SU-DHL-6 (cell line): Measurements from ENCODE around the gene PGF.

Experiments used
- H2AFZ ChIP-seq: fragments of 200-600 bp; sonication (generic); 2 replicates; pipeline ENCODE4 v1.6.1; 2014; ENCODE audit warnings: low read depth, mild to moderate bottlenecking, moderate library complexity, mixed read lengths, antibody characterized with exemption, low read length; ENCODE audit not compliant: severe bottlenecking
- H3F3A ChIP-seq: fragments of 200-600 bp; shearing (Covaris generic); 2 replicates; pipeline ENCODE4 v1.6.0; 2016; ENCODE audit warnings: antibody characterized with exemption, mild to moderate bottlenecking; ENCODE audit not compliant: insufficient read depth
- H3K27ac ChIP-seq: fragments of 200-600 bp; sonication (generic); 2 replicates; pipeline ENCODE4 v1.5.1; 2016; ENCODE audit warnings: low read depth, mild to moderate bottlenecking, low read length, moderate library complexity, mixed read lengths
- H3K27me3 ChIP-seq: fragments of 200-600 bp; sonication (generic), shearing (Covaris generic); 2 replicates; pipeline ENCODE4 v1.6.0; 2014; ENCODE audit warnings: mild to moderate bottlenecking, low read length
- H3K36me3 ChIP-seq: fragments of 200-600 bp; sonication (generic); 2 replicates; pipeline ENCODE4 v1.6.1; 2014; ENCODE audit warnings: mild to moderate bottlenecking, low read length, mixed read lengths
- H3K4me2 ChIP-seq: fragments of 300-600, 200-600 bp; shearing (Covaris generic), sonication (generic); 2 replicates; pipeline ENCODE4 v1.6.0; 2014; ENCODE audit warnings: low read length, low read depth, mild to moderate bottlenecking; ENCODE audit not compliant: poor library complexity, severe bottlenecking
- H3K4me3 ChIP-seq: fragments of 200-600 bp; sonication (generic); 2 replicates; pipeline ENCODE4 v1.5.1; 2014; ENCODE audit warnings: antibody characterized with exemption, low read length, mild to moderate bottlenecking, mixed read lengths; ENCODE audit not compliant: insufficient read depth, poor library complexity, severe bottlenecking
- H3K79me2 ChIP-seq: fragments of 200-600 bp; sonication (generic); 2 replicates; pipeline ENCODE4 v1.6.1; 2014; ENCODE audit warnings: mild to moderate bottlenecking, low read length, moderate library complexity; ENCODE audit not compliant: insufficient read depth
- H3K9ac ChIP-seq: fragments of 200-600 bp; sonication (generic); 2 replicates; pipeline ENCODE4 v1.7.0; 2014; ENCODE audit warnings: mild to moderate bottlenecking, low read length
- H3K9me2 ChIP-seq: fragments of 200-600 bp; sonication (generic); replicated peaks from 2 replicates; pipeline ENCODE4 v1.6.1; 2014; ENCODE audit warnings: low read length; ENCODE audit not compliant: insufficient read depth
- H3K9me3 ChIP-seq: fragments of 200-600 bp; sonication (generic); 2 replicates; pipeline ENCODE4 v1.6.1; 2014; ENCODE audit warnings: low read length, mixed read lengths; ENCODE audit not compliant: insufficient read depth
- H4K20me1 ChIP-seq: fragments of 200-600 bp; sonication (generic); 2 replicates; pipeline ENCODE4 v1.6.1; 2014; ENCODE audit warnings: low read depth, mild to moderate bottlenecking, antibody characterized with exemption, low read length, moderate library complexity, mixed read lengths
- EZH2phosphoT487 ChIP-seq: fragments of 200-600 bp; sonication (generic), shearing (Covaris generic); conservative IDR thresholded peaks from 2 replicates; pipeline ENCODE4 v1.6.1; 2018; ENCODE audit warnings: mild to moderate bottlenecking, antibody characterized with exemption, low read length, moderate library complexity, mixed read lengths
- TF ChIP-seq, protein P1 (sequence below): fragments of 200-600 bp; sonication (generic); IDR thresholded peaks from one replicate; pipeline ENCODE4 v1.5.1; 2017; ENCODE audit warnings: antibody characterized with exemption, mild to moderate bottlenecking, low read length, moderate library complexity; ENCODE audit not compliant: insufficient read depth, poor library complexity, severe bottlenecking

Gene PGF

DNA sequence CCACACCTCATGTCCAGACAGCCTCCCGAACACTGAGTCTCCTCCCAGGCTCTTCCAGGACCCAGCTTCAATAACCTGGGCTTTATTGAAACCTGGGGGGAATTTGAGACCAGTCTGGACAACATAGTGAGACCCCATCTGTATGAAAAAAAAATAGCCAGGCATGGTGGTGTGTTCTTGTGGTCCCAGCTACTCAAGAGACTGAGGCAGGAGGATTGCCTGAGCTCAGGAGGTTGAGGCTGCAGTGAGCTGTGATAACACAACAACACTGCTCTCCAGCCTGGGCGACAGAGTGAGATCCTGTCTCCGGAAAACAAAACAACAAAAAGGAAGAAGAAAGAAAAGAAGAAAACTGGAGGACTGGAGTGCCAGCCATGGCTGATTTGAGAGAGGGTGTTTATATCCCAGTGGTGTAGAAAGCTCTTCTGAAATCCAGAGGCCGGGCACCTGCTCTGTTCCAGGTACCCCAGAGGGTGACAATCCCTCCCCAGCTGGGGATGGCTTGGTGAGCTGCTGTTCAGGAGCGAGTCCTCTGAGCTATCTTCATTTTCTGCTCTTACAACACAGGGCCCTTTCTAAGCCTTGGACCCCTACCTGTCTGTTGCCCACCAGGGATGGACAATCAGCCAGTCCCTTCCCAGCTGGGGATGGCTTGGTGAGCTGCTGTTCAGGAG lies 6.0 kb upstream of the PGF start:
- Histone ChIP-seq H3K27me3 (no peaks in the 10 kb centered on the region), H3K9me2 (no peaks in the 10 kb centered on the region), H4K20me1 (no peaks in the 10 kb centered on the region), H2AFZ (no peak overlapping the region), H3K9ac (no peak overlapping the region), H3K4me3 (no peak overlapping the region), H3K36me3 (no peaks in the 10 kb centered on the region), H3K79me2 (no peaks in the 10 kb centered on the region), H3K9me3 (no peaks in the 10 kb centered on the region), H3K4me2 (no peak overlapping the region), H3F3A (no peaks in the 10 kb centered on the region), H3K27ac (no peak overlapping the region)
- TF ChIP-seq EZH2phosphoT487, result no peak
- TF ChIP-seq, protein P1, sequence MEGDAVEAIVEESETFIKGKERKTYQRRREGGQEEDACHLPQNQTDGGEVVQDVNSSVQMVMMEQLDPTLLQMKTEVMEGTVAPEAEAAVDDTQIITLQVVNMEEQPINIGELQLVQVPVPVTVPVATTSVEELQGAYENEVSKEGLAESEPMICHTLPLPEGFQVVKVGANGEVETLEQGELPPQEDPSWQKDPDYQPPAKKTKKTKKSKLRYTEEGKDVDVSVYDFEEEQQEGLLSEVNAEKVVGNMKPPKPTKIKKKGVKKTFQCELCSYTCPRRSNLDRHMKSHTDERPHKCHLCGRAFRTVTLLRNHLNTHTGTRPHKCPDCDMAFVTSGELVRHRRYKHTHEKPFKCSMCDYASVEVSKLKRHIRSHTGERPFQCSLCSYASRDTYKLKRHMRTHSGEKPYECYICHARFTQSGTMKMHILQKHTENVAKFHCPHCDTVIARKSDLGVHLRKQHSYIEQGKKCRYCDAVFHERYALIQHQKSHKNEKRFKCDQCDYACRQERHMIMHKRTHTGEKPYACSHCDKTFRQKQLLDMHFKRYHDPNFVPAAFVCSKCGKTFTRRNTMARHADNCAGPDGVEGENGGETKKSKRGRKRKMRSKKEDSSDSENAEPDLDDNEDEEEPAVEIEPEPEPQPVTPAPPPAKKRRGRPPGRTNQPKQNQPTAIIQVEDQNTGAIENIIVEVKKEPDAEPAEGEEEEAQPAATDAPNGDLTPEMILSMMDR, result no peak

DNA sequence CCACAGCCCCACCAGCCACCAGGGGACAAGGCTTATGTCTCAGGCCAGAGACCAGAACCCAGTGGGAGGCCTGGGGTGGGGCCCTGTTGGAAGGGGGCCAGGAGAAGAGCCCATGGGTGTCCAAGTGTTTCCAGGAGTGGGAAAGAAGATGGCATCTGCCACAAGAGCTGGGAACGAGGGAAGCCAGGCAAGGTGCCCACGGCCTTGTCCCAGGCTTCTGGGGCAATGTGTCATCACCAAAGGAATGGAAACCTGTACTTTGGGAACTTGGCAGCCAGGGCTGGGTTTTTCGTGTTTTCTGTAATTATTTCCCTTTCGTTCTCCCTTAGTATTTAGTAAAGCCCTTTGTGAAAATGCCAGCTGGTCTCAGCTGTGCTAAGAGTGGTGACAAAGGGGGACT lies 5.3 kb upstream of the PGF start:
- Histone ChIP-seq H3K9me3 (no peaks in the 10 kb centered on the region), H3K9ac (no peak overlapping the region), H3K79me2 (no peaks in the 10 kb centered on the region), H4K20me1 (no peaks in the 10 kb centered on the region), H3K27ac (no peak overlapping the region), H3K36me3 (no peaks in the 10 kb centered on the region), H2AFZ (no peak overlapping the region), H3K27me3 (no peaks in the 10 kb centered on the region), H3K4me3 (no peak overlapping the region), H3K4me2 (no peak overlapping the region), H3F3A (no peaks in the 10 kb centered on the region), H3K9me2 (no peaks in the 10 kb centered on the region)
- no peak for TF ChIP-seq EZH2phosphoT487
- TF ChIP-seq, protein P1, result no peak

DNA sequence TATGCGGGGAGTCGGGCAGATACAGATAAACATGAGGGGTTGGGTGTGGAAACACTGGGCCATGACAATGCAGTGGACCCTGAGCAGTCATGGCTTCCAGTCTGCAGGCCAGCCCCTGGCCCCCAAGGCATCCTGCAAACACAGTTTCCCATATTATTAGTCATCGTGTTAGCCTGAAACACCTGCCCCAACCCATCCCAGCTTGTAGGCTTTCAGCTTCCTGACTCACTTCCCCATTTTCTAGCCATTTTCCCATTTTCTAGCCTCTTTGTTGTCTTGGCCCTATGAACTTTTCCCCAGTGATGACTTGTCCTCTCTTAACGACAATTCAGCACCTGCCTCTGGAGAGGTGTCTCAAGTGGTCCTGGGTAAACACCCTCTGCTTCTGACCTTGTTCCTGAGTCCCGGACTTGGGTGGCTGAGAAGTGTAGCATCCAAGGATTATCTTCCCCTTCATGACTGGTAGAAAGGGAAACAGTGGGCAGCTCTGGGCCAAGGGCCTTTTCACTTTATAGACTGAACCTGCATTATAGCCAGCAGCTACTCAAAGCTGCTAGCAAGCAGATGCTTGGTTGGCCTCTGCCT lies 4.3 kb upstream of the PGF start:
- no peaks in the 10 kb centered on the region for H3K9me2 ChIP-seq
- TF ChIP-seq EZH2phosphoT487, result no peak
- TF ChIP-seq, protein P1, result no peak
- H3K36me3 ChIP-seq, result no peaks in the 10 kb centered on the region
- H3K79me2 ChIP-seq, result no peaks in the 10 kb centered on the region
- no peak overlapping the region for H3K9ac ChIP-seq
- no peak overlapping the region for H3K27ac ChIP-seq
- no peaks in the 10 kb centered on the region for H3K9me3 ChIP-seq
- no peak overlapping the region for H3K4me2 ChIP-seq
- H3K27me3 ChIP-seq, result no peaks in the 10 kb centered on the region
- no peak overlapping the region for H3K4me3 ChIP-seq
- no peak overlapping the region for H2AFZ ChIP-seq
- no peaks in the 10 kb centered on the region for H3F3A ChIP-seq
- H4K20me1 ChIP-seq, result no peaks in the 10 kb centered on the region
